HCT116 (cell line): ENCODE data around the gene GMCL1. TPM values are rescaled to one million over a fixed set of nuclear protein-coding genes. Genes with fewer than 3 reads are reported as not detected.
"Not testable (repeated sequence)": the region's sequence is repeated elsewhere in the genome, so short reads cannot be mapped to it uniquely, and the experiment has no call there.

Experiments used
- ATAC-seq: fragments of 200-7000 bp; cut with Tn5 transposase; 2 replicates; pipeline ENCODE4 v1.9.1; 2020; ENCODE audit warnings: mild to moderate bottlenecking, moderate library complexity
- BruUV-seq: library from RNA; stranded (reverse); fragments of 400-500 nt; replicated peaks from 2 replicates; lab custom pipeline; 2021; lab: Mats Ljungman, UMichigan
- CTCF ChIA-PET: fragments of 300-600 bp; sonication (Branson Sonifier 250); formaldehyde crosslinking; loops from one replicate; lab custom pipeline; 2021; ENCODE audit warnings: antibody characterized with exemption; lab: Charles Lee
- POLR2A ChIA-PET: fragments of 300-600, 350-600 bp; sonication (Branson Sonifier 250); formaldehyde crosslinking; loops from one replicate; lab custom pipeline; 2021; ENCODE audit warnings: antibody characterized with exemption; lab: Charles Lee
- RAD21 ChIA-PET, 2 experiments: fragments of 300-600 bp; sonication (Branson Sonifier 250); formaldehyde crosslinking; loops; one replicate each; lab custom pipeline; 2023; ENCODE audit warnings: low total read pairs in 2 of 2; ENCODE audit not compliant: uncharacterized antibody in 2 of 2, unreplicated experiment in 2 of 2, low non-redundant PET in 1 of 2; lab: Charles Lee
- DNase-seq: peaks from one replicate; pipeline ENCODE4 v3.0.0-alpha.2; 2010; ENCODE audit warnings: low read depth, low spot score
- H2AFZ ChIP-seq: fragments of 200-600 bp; shearing (Covaris generic), sonication (generic); 2 replicates; pipeline ENCODE4 v1.6.1; 2017; ENCODE audit warnings: low read depth, mixed run types, mixed read lengths, antibody characterized with exemption, low read length; ENCODE audit not compliant: poor library complexity, severe bottlenecking
- H3K27ac ChIP-seq: 2 replicates; pipeline ENCODE4 v1.5.1; 2012; ENCODE audit warnings: low read depth, low read length
- H3K27me3 ChIP-seq: fragments of 200-600 bp; sonication (generic); 2 replicates; pipeline ENCODE4 v1.6.1; 2016; ENCODE audit warnings: mixed run types, low read length, mixed read lengths; ENCODE audit not compliant: insufficient read depth
- H3K36me3 ChIP-seq, 2 experiments: fragments of 200-500 bp in 1 of 2; fragments of 200-600 bp in 1 of 2; sonication (Bioruptor generic) in 1 of 2; sonication (generic) in 1 of 2; 2 replicates each; pipeline versions ENCODE4 v1.5.1 to v1.6.1; 2014 to 2016; ENCODE audit warnings: low read length in 2 of 2, inconsistent platforms in 1 of 2, mixed read lengths in 1 of 2, mixed run types in 1 of 2; ENCODE audit not compliant: insufficient read depth in 2 of 2, control insufficient read depth in 1 of 2
- H3K4me1 ChIP-seq, 2 experiments: fragments of 200-600 bp in 1 of 2; sonication (generic) in 1 of 2; 2 replicates each; pipeline versions ENCODE4 v1.5.1 to v1.6.1; 2012 to 2017; ENCODE audit warnings: low read length in 2 of 2, inconsistent platforms in 1 of 2, mild to moderate bottlenecking in 1 of 2, mixed read lengths in 1 of 2, mixed run types in 1 of 2, moderate library complexity in 1 of 2; ENCODE audit not compliant: insufficient read depth in 2 of 2, control insufficient read depth in 1 of 2
- H3K4me2 ChIP-seq: fragments of 200-600 bp; sonication (generic); 2 replicates; pipeline ENCODE4 v1.6.1; 2017; ENCODE audit warnings: mixed run types, low read length, mixed read lengths
- H3K4me3 ChIP-seq, 2 experiments: fragments of 200-600 bp in 1 of 2; sonication (generic) in 1 of 2; replicated peaks in 1 of 2; 2 replicates each; pipeline ENCODE4 v1.5.1; 2011 to 2016; ENCODE audit warnings: low read length in 2 of 2, control low read depth in 1 of 2, low read depth in 1 of 2, mild to moderate bottlenecking in 1 of 2, mixed read lengths in 1 of 2, mixed run types in 1 of 2
- H3K79me2 ChIP-seq: fragments of 200-600 bp; sonication (generic); 2 replicates; pipeline ENCODE4 v1.6.1; 2017; ENCODE audit warnings: mild to moderate bottlenecking, mixed run types, low read length, moderate library complexity, mixed read lengths; ENCODE audit not compliant: insufficient read depth
- H3K9ac ChIP-seq: fragments of 200-600 bp; sonication (generic); 2 replicates; pipeline ENCODE4 v1.6.1; 2016; ENCODE audit warnings: low read length, mixed read lengths
- H3K9me2 ChIP-seq: fragments of 200-600 bp; sonication (generic), shearing (Covaris generic); 2 replicates; pipeline ENCODE4 v1.6.1; 2017; ENCODE audit warnings: mixed run types, mild to moderate bottlenecking, moderate library complexity; ENCODE audit not compliant: insufficient read depth
- H3K9me3 ChIP-seq, 2 experiments: fragments of 200-500 bp in 1 of 2; fragments of 200-600 bp in 1 of 2; sonication (Bioruptor generic) in 1 of 2; sonication (generic) in 1 of 2; 2 replicates each; pipeline ENCODE4 v1.6.1; 2014 to 2017; ENCODE audit warnings: low read length in 2 of 2, mixed read lengths in 2 of 2, inconsistent platforms in 1 of 2, low read depth in 1 of 2, mild to moderate bottlenecking in 1 of 2, mixed run types in 1 of 2, moderate library complexity in 1 of 2; ENCODE audit not compliant: control insufficient read depth in 1 of 2, insufficient read depth in 1 of 2
- H4K20me1 ChIP-seq: fragments of 200-600 bp; sonication (generic), shearing (Covaris generic); 2 replicates; pipeline ENCODE4 v1.6.1; 2017; ENCODE audit warnings: mixed run types, mild to moderate bottlenecking, moderate library complexity; ENCODE audit not compliant: insufficient read depth
- ELF1 ChIP-seq: IDR thresholded peaks from 2 replicates; pipeline ENCODE4 v1.6.1; 2012; ENCODE audit warnings: low read depth, borderline replicate concordance
- JUND ChIP-seq: IDR thresholded peaks from 2 replicates; pipeline ENCODE4 v1.6.1; 2012
- POLR2A ChIP-seq: IDR thresholded peaks from 2 replicates; pipeline ENCODE4 v1.7.0; 2011; ENCODE audit warnings: borderline replicate concordance; ENCODE audit not compliant: insufficient read depth, insufficient read length; ENCODE audit errors: extremely low read depth
- ZBTB33 ChIP-seq: IDR thresholded peaks from 2 replicates; pipeline ENCODE4 v1.6.1; 2011; ENCODE audit warnings: mild to moderate bottlenecking, low read length, moderate library complexity; ENCODE audit not compliant: insufficient replicate concordance; ENCODE audit errors: extremely low read depth
- intact Hi-C: fragments of 100-400 bp; cut with micrococcal nuclease; formaldehyde crosslinking; loops from 2 replicates; pipeline ENCODE4 v1.10.0; 2022
- total RNA-seq: library from RNA; stranded (reverse); gene quantifications from one replicate; pipeline ENCODE4 v1.2.1, GENCODE V29; 2021; ENCODE audit not compliant: unreplicated experiment

The GMCL1 gene
- total RNA-seq, 1 experiment from 2014 or later, result 16.7 TPM

GRCh38 chr2:69801745-69802290, 27.6 kb upstream of the GMCL1 start:
- intact Hi-C loops, result loop anchor here (5.0 kb wide), 1 partner anchor 75 kb away; no protein-coding TSS in a partner anchor

GRCh38 chr2:69802781-69803367, 26.6 kb upstream of the GMCL1 start:
- H3K4me2 ChIP-seq, H3K4me1 ChIP-seq, CTCF ChIA-PET, H3K9me3 ChIP-seq, ATAC-seq, H4K20me1 ChIP-seq, H2AFZ ChIP-seq, H3K4me3 ChIP-seq, H3K9me2 ChIP-seq, RAD21 ChIA-PET, H3K79me2 ChIP-seq, H3K36me3 ChIP-seq, POLR2A ChIA-PET, DNase-seq, BruUV-seq, H3K27ac ChIP-seq, H3K9ac ChIP-seq, H3K27me3 ChIP-seq: not testable (repeated sequence)
- intact Hi-C loops, result loop anchor here (5.0 kb wide), 1 partner anchor 76 kb away; no protein-coding TSS in a partner anchor

More at GRCh38 chr2:69801745-69802290, 27.6 kb upstream of the GMCL1 start:
- no peaks in the 10 kb centered on the region for H3K79me2 ChIP-seq
- H3K27ac ChIP-seq, result no peak overlapping the region
- no peak overlapping the region for H3K9ac ChIP-seq
- no peaks in the 10 kb centered on the region for H3K4me1 ChIP-seq
- no peak overlapping the region for H3K4me3 ChIP-seq
- no peak overlapping the region for H3K4me2 ChIP-seq
- POLR2A ChIA-PET, result no interaction called here
- CTCF ChIA-PET, result interaction anchor here (1.7 kb wide), 1 partner anchor 15 kb away, joined by 4 read pairs; no protein-coding TSS in a partner anchor
- BruUV-seq, result no TSS peak
- RAD21 ChIA-PET, result no interaction called here
- TF ChIP-seq ZBTB33, result no peak
- TF ChIP-seq ELF1, result no peak
- TF ChIP-seq POLR2A, result no peak
- no peak for TF ChIP-seq JUND
- TF ChIP-seq, all 23 proteins: peak for 0
- Histone ChIP-seq H3K36me3 (no peaks in the 10 kb centered on the region), H2AFZ (no peak overlapping the region), H4K20me1 (no peaks in the 10 kb centered on the region), H3K27me3 (no peaks in the 10 kb centered on the region), H3K9me2 (no peaks in the 10 kb centered on the region), H3K9me3 (no peaks in the 10 kb centered on the region)
- DNase-seq (no peak), ATAC-seq (no peak)
